OCI-M2 (cell line): ENCODE results near the gene ACVR2B.

Experiments
- DNase-seq: peaks from one replicate; lab custom pipeline; 2025; ENCODE audit not compliant: unreplicated experiment; lab: John Stamatoyannopoulos, UW

The ACVR2B gene

DNA sequence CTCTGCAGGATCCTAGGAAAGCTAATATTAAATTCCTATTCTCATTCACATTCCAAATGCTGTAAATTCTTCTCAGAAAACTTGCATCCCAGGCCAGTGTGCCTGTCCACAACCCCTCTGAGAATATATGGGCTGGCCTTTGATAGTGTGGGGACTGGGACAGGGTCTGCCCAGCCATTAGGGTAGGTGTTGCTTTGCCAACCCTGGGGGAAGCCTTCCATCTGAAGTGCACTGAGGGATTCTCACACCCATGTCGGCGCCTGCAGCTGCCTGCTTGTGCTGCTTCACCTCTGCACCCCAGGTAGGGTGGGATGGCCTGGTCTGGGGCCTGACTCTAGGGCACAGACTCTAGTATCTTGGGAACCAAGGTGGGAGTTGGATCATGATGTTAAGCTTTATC, 27.2 kb downstream of the ACVR2B start:
- DNase-seq = no peak

DNA sequence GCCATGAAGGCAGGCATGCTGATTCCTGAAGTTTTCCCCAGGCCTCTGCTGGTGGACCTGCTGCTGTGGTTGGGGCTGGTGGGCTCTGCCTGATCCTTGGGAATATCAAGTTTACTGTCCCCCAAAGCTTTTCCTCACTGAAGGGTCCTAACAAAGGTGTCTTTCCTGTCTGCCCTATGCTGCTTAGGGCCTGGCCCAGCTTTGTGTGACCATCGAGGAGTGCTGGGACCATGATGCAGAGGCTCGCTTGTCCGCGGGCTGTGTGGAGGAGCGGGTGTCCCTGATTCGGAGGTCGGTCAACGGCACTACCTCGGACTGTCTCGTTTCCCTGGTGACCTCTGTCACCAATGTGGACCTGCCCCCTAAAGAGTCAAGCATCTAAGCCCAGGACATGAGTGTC, 29.3 kb downstream of the ACVR2B start:
- no peak for DNase-seq

GRCh38 chr3:38487323-38487722, 33.6 kb downstream of the ACVR2B start:
- no peak for DNase-seq

DNA sequence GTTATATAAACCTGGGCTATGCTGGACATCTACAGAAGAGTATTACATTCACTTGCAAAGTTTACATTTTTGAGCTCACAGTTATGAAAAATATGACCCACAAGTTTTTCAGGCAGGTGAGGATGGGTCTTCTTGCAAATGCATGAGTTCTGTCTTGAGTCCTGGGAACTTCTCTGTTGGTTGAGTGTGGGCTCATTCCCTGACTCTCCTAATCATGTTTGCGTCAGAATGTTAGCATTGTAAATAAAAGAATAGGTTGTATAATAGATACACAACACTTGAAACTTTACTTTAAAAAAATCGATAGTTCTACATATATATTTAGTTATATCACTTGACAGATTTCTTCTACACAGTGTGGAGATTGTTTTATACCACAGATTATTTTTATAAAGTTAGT, 35.3 kb downstream of the ACVR2B start:
- no peak for DNase-seq

DNA sequence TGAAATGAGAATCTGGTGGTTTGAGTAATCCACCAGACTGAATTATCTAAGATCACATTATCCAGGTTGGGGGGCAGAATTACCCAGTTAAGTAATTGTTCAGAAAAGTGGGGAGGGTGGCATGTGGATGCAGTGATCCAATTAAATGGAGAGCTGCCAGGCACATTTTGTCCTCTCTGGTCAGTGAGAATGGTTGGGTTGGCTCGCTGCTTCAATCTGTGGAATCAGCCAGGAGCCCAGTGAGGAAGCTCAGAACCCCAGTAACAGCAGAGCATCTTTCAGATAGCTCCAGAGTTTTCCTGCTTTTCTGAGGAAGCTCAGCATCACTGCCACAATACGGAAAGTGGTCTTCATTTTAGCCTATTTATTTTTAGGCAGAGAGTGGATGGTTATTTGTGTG, 36.1 kb downstream of the ACVR2B start:
- DNase-seq = no peak

- DNase-seq = no peak
Measured at GRCh38 chr3:38490281-38491030, 36.8 kb downstream of the ACVR2B start.

DNA sequence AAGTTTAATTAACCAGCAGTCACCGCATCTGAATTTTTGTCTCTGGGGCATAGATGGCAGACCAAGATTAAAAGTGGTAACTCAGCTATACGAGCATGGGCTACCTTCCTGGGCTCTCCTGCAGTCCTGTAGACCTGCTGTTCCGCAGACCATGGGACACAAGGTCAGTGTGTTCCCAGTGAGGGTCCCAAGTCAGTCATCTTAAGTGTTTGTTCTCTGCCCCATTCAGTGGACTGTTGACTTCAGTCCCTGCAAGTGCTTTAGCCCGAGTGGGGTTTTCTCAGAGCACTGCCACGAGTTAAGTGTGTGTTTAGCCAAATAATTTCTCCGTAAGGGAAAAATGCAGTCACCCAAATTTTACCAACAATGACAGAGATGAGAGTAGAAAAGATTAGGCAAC, 37.5 kb downstream of the ACVR2B start:
- DNase-seq = no peak

GRCh38 chr3:38493031-38493430, 39.3 kb downstream of the ACVR2B start:
- no peak for DNase-seq

DNA sequence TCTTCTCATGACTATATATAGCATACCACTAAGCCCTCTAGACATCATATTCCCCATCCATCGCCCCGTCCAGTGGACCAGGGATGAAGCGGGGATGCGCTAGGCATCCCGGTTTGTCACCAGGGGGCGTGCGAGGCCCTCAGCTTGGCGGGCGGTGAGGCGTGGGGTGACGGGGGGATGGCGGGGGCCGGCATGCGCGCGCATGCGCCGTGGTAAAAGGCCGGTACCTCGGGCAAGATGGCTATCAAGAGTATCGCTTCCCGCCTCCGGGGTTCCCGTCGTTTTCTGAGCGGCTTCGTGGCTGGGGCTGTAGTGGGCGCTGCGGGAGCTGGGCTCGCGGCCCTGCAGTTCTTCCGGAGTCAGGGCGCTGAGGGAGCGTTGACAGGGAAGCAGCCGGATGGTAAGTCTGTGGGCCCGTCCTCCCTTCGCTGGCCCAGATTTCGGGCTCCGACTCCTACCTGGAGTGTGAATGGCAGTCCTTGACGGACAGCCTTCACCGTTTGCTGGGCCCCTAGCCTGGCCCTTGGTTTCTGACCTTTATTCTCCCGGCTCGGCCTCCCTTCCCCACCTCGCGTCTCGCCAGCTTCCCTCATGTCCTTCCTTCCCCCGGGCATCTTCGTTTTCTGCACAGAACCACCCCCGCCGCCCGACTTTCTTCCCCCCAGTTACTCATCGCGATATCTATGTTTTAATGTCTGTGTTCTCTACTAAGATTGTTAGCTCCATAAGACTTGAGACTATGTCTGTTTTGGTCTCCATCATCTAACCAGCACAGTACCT, 42.6 kb downstream of the ACVR2B start, which contains the start of gene EXOG:
TSS of gene EXOG (plus strand) at position 210 of the 780 bp plus-strand sequence. CDS start at position 238, 28 bp downstream.
- peak; percentile 33 for DNase-seq

- no peak for DNase-seq
Measured at GRCh38 chr3:38497031-38497430, 43.3 kb downstream of the ACVR2B start.

GRCh38 chr3:38500688-38501417, 47.2 kb downstream of the ACVR2B start:
- no peak for DNase-seq

- DNase-seq = no peak
Measured at GRCh38 chr3:38507120-38507519, 53.4 kb downstream of the ACVR2B start.

- DNase-seq = no peak
Measured at GRCh38 chr3:38509732-38510131, 56.0 kb downstream of the ACVR2B start.

- no peak for DNase-seq
Measured at GRCh38 chr3:38510631-38511030, 56.9 kb downstream of the ACVR2B start.

DNA sequence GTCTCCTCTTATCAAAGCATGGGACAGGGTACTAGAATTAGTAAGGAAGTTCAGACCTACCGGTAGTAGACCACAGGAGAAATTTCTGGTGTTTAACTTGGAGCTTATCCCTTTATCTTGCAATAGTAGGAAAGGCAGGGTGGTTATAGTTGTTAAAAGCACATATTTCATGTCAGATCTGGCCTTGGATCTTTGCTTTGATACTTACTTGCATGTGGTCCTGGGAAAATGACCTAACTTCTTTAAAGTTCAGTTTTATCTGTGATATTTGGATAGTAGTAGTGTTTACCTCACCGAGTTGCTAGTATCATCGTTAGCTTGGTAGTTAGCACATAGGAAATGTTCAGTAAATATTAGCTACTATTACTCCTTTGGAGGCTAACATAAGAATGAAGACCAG, 57.9 kb downstream of the ACVR2B start:
- no peak for DNase-seq

DNA sequence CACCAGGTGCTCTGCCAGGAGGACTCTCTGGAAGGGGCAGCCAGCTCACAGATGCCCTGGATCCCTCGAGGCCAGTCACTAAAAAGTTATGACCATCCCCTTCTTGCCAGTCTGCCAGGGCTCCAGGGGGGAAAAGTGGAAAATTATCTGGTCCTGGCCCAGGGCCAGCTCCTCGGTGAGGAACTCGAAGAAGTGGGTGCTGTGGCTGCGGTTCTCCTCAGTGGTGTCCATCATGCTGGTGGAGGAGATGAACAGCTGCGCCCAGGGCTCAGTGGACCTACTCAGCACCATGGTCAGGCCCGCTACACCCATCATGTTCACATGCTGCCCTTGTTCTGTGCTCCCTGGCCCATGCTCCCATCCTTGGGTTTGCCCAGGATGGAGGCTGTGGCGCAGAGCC, 61.7 kb downstream of the ACVR2B start:
- no peak for DNase-seq

- DNase-seq = no peak
Measured at GRCh38 chr3:38516669-38517068, 63.0 kb downstream of the ACVR2B start.

DNA sequence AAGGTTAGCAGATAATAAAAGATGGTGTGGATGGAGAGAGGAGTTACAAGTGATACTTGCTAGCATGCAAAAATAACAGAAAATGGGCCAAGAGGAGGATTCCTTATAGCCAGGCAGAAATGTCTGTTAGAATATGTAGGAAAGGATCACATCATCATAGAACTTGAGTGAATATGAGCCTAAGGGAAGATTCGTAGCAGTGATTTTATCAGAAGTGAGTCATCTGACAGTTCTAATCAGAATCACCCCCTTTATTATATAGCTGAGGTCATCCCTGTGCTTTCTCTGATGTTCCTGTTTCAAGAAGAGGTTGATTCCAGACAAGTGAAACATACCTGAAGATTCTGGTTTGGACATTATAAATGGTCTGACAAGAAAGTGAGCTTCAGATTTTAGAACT, 65.3 kb downstream of the ACVR2B start:
- no peak for DNase-seq

- DNase-seq = no peak
Measured at GRCh38 chr3:38519651-38520050, 66.0 kb downstream of the ACVR2B start.

DNA sequence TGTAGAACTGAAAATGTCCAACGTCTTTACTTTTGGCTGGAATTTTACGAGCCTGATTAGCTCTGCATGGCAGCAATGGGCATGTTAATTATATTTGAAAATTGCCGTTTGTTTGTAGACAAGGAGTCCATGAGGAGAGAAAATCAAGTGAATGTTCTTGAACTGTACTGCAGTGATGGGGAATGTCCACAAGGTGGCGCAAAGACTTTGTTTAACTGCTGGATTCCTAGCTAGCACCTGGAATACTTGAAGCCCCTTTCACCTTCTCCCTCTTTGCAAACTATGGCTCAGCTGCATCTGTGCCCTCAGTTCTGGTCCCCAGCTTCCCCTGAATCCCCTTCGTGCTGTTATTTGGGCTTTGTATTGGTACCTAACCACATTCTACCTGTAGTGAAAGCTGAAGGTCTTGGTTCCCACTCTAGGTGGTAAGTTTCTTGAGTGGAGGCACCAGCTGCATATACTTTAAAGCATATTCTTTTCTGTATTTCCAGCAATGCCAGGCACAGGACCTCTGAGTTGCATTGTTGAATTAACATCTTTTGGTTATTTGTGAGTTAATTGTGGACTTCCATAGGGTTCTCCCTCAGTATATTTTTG, 67.8 kb downstream of the ACVR2B start:
- DNase-seq = peak; percentile 56

GRCh38 chr3:38522002-38522401, 68.3 kb downstream of the ACVR2B start:
- no peak for DNase-seq
